NOMO-1 (cell line): Measurements from ENCODE around the gene WNT8A.

Experiments used
- DNase-seq, 2 experiments: peaks; one replicate each; lab custom pipeline; 2025; ENCODE audit not compliant: unreplicated experiment in 2 of 2; lab: John Stamatoyannopoulos, UW

Gene WNT8A

DNA sequence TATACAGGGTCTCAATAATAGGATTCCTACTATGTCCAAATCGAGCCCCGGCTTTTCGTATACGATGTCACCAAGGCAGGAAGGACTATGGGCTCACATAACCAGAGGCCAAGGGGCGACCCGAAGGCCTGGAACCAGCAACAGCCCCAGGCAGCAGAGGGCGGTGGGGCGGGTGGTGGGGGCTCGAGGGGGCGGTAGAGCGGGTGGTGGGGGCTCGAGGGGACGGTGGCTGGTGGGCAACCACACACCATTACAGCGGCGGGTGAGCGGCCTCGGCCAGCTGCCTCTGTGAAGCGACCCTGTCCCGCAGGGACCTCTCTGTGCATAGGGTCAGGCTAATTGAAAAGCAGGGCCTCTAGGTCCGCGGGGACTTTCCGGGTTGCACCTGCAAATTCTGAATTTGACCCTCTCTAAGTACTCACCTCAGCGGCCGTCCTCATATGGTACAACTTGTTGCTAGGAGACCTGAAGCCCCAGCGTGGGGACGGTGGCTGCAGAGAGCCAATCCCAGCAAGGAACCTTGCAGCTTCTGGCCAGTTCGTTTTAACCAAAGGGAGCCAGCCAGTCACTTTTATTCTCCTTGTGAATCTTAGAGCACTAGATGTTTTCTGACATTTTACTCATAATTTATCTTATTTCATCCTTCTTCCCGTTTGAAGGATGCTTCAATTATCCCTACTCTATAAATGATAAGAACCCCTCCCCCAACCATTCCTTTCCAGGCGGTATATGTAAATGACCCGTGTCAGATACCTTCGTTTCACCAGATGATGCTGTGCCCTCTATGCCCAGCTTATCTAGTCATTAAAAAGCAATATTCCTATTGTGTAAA, 55.3 kb downstream of the WNT8A start, which contains the start of gene NME5:
TSS of gene NME5 (minus strand) at position 480 of the 832 bp plus-strand sequence. CDS start 648 bp downstream, outside the sequence.
- no peak for DNase-seq

DNA sequence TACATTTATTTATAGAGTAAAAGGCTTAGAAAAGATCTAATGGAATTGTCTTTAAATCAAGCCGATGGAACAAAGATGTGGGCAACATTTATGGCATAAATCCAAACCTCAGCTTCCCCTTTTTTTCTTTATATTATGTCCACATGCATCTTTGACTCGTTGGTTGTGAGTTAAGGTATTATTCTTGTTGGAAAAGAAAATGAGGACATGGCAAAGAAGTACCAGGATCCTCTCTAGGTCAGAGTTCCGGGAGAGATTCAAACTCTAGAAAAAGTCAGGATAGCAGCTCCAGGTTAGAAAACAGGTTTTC, 55.9 kb downstream of the WNT8A start:
- peak; percentile 17 to 74 for DNase-seq

- DNase-seq = no peak
These were observed 56.4 kb downstream of the WNT8A start for GRCh38 chr5:138140268-138140667.
